Mucosa of rectum (tissue), 2 donors: ENCODE results near the gene ELF1.

Source experiments
- H3K27ac ChIP-seq, 2 donors: one replicate each; pipeline ENCODE4 v1.7.0; 2013; ENCODE audit warnings: inconsistent platforms in 2 of 2, low read depth in 2 of 2, low read length in 2 of 2
- H3K27me3 ChIP-seq, 2 donors: one replicate each; pipeline ENCODE4 v1.7.0; 2013; ENCODE audit warnings: low read length in 2 of 2; ENCODE audit not compliant: control insufficient read depth in 2 of 2, insufficient read depth in 2 of 2
- H3K36me3 ChIP-seq, 2 donors: one replicate each; pipeline ENCODE4 v1.7.0; 2013; ENCODE audit warnings: low read length in 2 of 2; ENCODE audit not compliant: control insufficient read depth in 2 of 2, insufficient read depth in 2 of 2
- H3K4me1 ChIP-seq, 2 donors: one replicate each; pipeline ENCODE4 v1.7.0; 2013; ENCODE audit warnings: low read length in 2 of 2, mild to moderate bottlenecking in 1 of 2; ENCODE audit not compliant: control insufficient read depth in 2 of 2, insufficient read depth in 2 of 2
- H3K4me3 ChIP-seq, 2 donors: one replicate each; pipeline ENCODE4 v1.7.0; 2013; ENCODE audit warnings: low read length in 2 of 2
- H3K9ac ChIP-seq, 2 donors: one replicate each; pipeline ENCODE4 v1.7.0; 2013; ENCODE audit warnings: low read length in 2 of 2, low read depth in 1 of 2, mild to moderate bottlenecking in 1 of 2
- H3K9me3 ChIP-seq, 2 donors: one replicate each; pipeline ENCODE4 v1.7.0; 2013; ENCODE audit warnings: low read length in 2 of 2; ENCODE audit not compliant: control insufficient read depth in 2 of 2
- donor health status: healthy.
- donor health status: Normal muscosa, but diverticular disease.

The ELF1 gene

DNA sequence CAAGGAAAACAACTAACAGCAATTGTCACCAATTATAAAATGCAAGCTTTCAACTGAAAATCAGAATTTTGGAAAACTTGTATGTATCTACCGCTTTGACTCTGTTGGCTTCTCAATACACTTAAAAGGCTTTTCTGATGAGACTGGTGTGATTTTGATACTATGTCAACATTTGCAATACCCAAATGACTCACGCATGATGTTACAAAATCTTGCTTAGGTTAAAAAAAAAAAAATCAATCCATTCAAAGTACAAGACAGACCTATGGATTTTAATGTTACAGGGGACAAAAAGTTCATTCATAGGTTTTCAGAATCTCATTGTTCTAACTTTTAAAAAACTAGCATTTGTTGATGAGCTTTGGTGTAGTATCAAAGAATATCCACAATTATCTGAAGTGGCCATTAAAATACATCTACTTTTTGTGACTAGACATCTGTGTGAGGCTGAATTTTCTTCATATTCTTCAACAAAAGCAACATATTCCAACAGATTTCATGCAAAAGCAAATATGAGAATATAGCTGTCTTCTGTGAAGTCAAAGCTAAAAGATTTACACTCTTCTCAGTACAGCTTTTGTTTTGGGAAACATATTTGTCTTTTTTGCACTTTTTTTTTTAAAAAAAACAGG lies 10.7 kb downstream of the ELF1 start:
- H3K27me3 ChIP-seq, result no peaks in the 10 kb centered on the region
- no peak overlapping the region for H3K27ac ChIP-seq
- no peaks in the 10 kb centered on the region for H3K36me3 ChIP-seq
- H3K4me3 ChIP-seq, result no peak overlapping the region
- H3K4me1 ChIP-seq, result peaks cover 48 to 66% of the 10 kb centered on the region in 2 donors
- no peaks in the 10 kb centered on the region for H3K9me3 ChIP-seq
- no peak overlapping the region for H3K9ac ChIP-seq

- H3K27me3 ChIP-seq, result no peaks in the 10 kb centered on the region
- H3K9ac ChIP-seq, result no peak overlapping the region
- no peaks in the 10 kb centered on the region for H3K9me3 ChIP-seq
- no peak overlapping the region for H3K27ac ChIP-seq
- no peak overlapping the region for H3K4me3 ChIP-seq
- peaks cover 50 to 66% of the 10 kb centered on the region in 2 donors for H3K4me1 ChIP-seq
- H3K36me3 ChIP-seq, result no peaks in the 10 kb centered on the region
Measured at GRCh38 chr13:41007744-41008128, 11.4 kb downstream of the ELF1 start.

DNA sequence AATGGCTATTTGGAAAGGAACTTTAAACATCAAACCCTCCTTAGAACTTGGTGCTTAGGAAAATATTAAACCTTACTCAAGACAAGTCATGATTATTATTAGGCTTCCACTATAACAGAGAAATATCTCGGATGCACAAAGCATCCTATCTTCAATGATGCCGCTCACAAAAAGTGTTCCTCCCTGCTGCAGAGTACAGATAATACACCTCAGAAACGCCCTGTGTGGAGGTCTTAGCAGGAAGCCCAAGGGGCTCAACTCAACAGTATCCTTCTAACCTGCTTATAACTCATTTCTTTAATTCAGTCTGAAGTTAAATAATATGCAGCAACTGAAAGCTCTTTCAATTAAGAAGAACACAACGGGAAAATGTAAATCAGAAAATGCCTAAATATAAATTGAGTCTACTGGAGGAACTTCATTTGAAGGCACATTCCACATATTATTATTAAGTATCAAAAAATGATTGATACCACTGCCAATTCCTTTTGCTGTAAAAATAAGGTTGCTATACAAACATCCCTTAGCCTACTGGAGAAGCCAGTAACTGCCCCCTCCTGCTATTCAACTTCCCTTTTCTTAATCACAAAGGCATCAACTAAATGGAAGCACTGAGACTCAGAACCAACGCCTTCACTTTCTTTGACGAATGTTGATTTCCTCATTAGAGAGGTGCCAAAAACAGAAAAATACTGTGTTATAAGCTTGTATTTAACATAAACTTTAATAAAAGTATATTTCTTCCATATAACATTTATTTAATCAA lies 12.0 kb downstream of the ELF1 start:
- H3K27ac ChIP-seq, result peak overlapping the region in 1 of 2 donors; percentile 25
- H3K9me3 ChIP-seq, result no peaks in the 10 kb centered on the region
- H3K4me1 ChIP-seq, result peaks cover 47 to 67% of the 10 kb centered on the region in 2 donors
- H3K36me3 ChIP-seq, result no peaks in the 10 kb centered on the region
- no peaks in the 10 kb centered on the region for H3K27me3 ChIP-seq
- no peak overlapping the region for H3K9ac ChIP-seq
- peak overlapping the region in 1 of 2 donors; percentile 23 for H3K4me3 ChIP-seq

DNA sequence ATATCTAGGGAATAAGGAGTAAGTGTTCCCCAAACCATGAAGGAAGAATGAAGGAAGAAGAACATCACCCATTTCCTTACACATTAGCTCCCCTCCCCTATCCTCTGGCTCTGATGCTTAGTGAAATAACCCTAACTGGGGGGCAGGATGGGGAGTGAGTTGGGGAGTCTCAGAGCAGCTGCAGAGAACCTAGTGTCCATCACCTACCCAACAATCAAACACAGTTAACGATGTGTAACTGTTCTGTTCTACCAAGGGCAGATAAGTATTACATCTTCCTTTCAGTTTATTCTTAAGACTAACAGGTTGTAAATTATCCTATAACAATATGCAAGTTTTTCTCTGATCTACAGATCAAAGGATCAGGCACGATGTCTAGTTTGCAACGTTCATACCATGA lies 12.8 kb downstream of the ELF1 start:
- Histone ChIP-seq H3K9ac (no peak overlapping the region), H3K9me3 (no peaks in the 10 kb centered on the region), H3K36me3 (no peaks in the 10 kb centered on the region), H3K4me1 (peaks cover 50 to 59% of the 10 kb centered on the region in 2 donors), H3K4me3 (peak overlapping the region in 1 of 2 donors; percentile 32), H3K27me3 (no peaks in the 10 kb centered on the region), H3K27ac (peak overlapping the region; percentile 39 to 69)

- peaks cover 50 to 56% of the 10 kb centered on the region in 2 donors for H3K4me1 ChIP-seq
- no peaks in the 10 kb centered on the region for H3K36me3 ChIP-seq
- peak overlapping the region in 1 of 2 donors; percentile 32 for H3K4me3 ChIP-seq
- peak overlapping the region; percentile 39 to 69 for H3K27ac ChIP-seq
- H3K9me3 ChIP-seq, result no peaks in the 10 kb centered on the region
- H3K27me3 ChIP-seq, result no peaks in the 10 kb centered on the region
- no peak overlapping the region for H3K9ac ChIP-seq
Measured at GRCh38 chr13:41005704-41006103, 13.4 kb downstream of the ELF1 start.

DNA sequence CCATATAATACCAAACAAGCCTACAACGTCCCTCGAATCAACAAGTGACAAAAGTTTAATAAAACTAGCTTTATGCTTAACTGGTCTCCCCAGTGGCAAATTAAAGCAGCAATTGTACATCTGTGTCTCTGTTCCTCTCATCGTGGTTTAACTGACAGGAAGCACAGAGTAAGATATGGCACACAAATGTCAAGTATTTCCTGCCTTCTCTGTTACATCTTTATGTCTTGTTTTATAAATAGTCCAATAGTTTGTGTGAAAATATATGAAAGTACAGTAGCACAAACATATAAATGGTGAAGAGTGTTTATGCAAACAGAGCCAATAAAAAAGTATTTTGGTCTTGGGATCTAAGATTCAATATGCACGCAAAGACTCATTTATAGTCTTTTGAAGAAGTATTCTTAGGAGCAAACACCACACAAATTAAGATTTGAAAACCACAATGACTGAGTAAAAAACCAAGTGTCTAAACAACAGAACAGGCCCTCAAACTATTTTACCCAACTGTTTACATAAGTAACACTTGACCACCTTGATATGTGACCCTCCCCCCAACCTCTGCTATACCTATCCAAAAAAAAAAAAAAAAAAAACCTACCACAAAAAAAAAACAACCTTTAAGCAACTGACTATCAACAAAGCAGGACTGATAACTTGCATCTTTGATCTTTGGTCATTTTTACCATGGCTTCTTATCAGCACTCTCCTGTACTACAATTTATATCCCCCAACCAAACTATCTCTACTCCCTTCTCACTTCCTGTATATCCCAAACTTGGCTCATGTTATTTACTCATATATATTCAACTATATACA lies 14.0 kb downstream of the ELF1 start:
- peak overlapping the region in 1 of 2 donors; percentile 3 for H3K4me3 ChIP-seq
- H3K4me1 ChIP-seq, result peaks cover 50 to 56% of the 10 kb centered on the region in 2 donors
- no peaks in the 10 kb centered on the region for H3K9me3 ChIP-seq
- H3K27me3 ChIP-seq, result no peaks in the 10 kb centered on the region
- H3K36me3 ChIP-seq, result no peaks in the 10 kb centered on the region
- H3K27ac ChIP-seq, result peak overlapping the region; percentile 39 to 69
- peak overlapping the region in 1 of 2 donors; percentile 43 for H3K9ac ChIP-seq

DNA sequence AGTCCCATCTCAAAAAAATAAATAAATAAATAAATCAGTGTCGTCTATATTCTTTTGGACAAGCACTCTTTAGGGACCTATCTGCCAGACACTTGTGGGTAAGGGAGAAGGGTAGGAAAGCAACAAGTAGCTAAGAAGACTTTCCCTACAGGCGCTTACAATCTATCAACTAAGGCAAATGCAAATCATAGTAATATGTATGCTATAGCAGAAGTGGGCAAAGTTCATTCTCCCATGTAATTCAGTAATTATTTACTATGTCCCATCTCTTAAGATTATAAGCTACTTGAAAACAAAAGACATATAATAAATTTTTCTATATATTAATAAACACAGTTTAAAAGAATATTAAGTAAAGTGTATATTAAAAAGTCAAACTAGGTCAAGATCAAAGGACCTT lies 16.5 kb downstream of the ELF1 start:
- Histone ChIP-seq H3K9me3 (no peaks in the 10 kb centered on the region), H3K36me3 (peaks cover 0 to 9% of the 10 kb centered on the region in 2 donors), H3K9ac (no peak overlapping the region), H3K4me3 (no peak overlapping the region), H3K27ac (no peak overlapping the region), H3K27me3 (no peaks in the 10 kb centered on the region), H3K4me1 (peaks cover 40 to 48% of the 10 kb centered on the region in 2 donors)

GRCh38 chr13:41001695-41002094 lies 17.4 kb downstream of the ELF1 start:
- H3K27me3 ChIP-seq, result no peaks in the 10 kb centered on the region
- peaks cover 33 to 43% of the 10 kb centered on the region in 2 donors for H3K4me1 ChIP-seq
- no peaks in the 10 kb centered on the region for H3K9me3 ChIP-seq
- no peak overlapping the region for H3K27ac ChIP-seq
- no peak overlapping the region for H3K9ac ChIP-seq
- H3K36me3 ChIP-seq, result peaks cover 0 to 12% of the 10 kb centered on the region in 2 donors
- H3K4me3 ChIP-seq, result no peak overlapping the region

DNA sequence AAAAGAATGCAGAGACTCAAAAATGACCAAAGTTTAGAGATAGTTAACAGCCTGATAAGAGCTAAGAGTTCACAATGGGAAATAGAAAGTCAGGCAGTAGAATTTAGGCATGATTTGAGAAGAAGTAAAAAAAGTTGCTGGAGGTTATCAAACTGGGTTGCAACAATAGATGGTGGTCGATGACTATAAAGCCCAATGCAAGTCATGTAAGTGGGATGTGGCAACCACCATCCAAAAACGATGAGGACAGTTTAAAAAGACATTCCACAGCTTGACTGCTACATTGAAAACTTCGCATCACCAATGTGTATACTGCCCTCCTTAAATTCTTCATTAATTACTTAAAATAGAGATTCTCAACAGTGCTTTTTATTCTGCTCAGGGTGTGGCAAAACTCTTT lies 19.7 kb downstream of the ELF1 start:
- no peak overlapping the region for H3K27ac ChIP-seq
- H3K9ac ChIP-seq, result no peak overlapping the region
- no peaks in the 10 kb centered on the region for H3K27me3 ChIP-seq
- no peak overlapping the region for H3K4me3 ChIP-seq
- peaks cover 2 to 12% of the 10 kb centered on the region in 2 donors for H3K36me3 ChIP-seq
- H3K9me3 ChIP-seq, result no peaks in the 10 kb centered on the region
- H3K4me1 ChIP-seq, result peaks cover 29 to 31% of the 10 kb centered on the region in 2 donors
